HG02610 (cell line): ENCODE measurements around the gene SLC36A3.
"Not testable (repeated sequence)": the region's sequence is repeated elsewhere in the genome, so short reads cannot be mapped to it uniquely, and the experiment has no call there.

ENCODE experiments used
- ATAC-seq: cut with Tn5 transposase; IDR thresholded peaks from one replicate; pipeline ENCODE4 v1.9.1; 2021; ENCODE audit warnings: mild to moderate bottlenecking, moderate library complexity; ENCODE audit not compliant: unreplicated experiment

The SLC36A3 gene

GRCh38 chr5:151303666-151304065 is at the start of gene SLC36A3:
Gene SLC36A3, minus strand, starts transcription at chr5:151303766. Its CDS starts 412 bp downstream, at chr5:151303354.
- ATAC-seq: no peak

GRCh38 chr5:151351671-151352070 is 48.1 kb upstream of the SLC36A3 start:
- no peak for ATAC-seq

- ATAC-seq: no peak
These were observed 45.2 kb upstream of the SLC36A3 start for GRCh38 chr5:151348789-151349188.

GRCh38 chr5:151347369-151347768 is 43.8 kb upstream of the SLC36A3 start, which contains the start of gene SLC36A2:
Gene SLC36A2, minus strand, starts transcription at chr5:151347559. Its CDS starts 99 bp downstream, at chr5:151347460.
- ATAC-seq: no peak

- no peak for ATAC-seq
These were observed 42.4 kb upstream of the SLC36A3 start for GRCh38 chr5:151345808-151346478.

- no peak for ATAC-seq
These were observed 41.7 kb upstream of the SLC36A3 start for GRCh38 chr5:151345187-151345807.

- no peak for ATAC-seq
These were observed 40.5 kb upstream of the SLC36A3 start for GRCh38 chr5:151344088-151344487.

- ATAC-seq: no peak
These were observed 36.4 kb upstream of the SLC36A3 start for GRCh38 chr5:151340004-151340403.

GRCh38 chr5:151338734-151339133 is 35.2 kb upstream of the SLC36A3 start:
- ATAC-seq: no peak

- ATAC-seq: no peak
These were observed 29.3 kb upstream of the SLC36A3 start for GRCh38 chr5:151332857-151333256.

GRCh38 chr5:151328734-151329133 is 25.2 kb upstream of the SLC36A3 start:
- ATAC-seq: no peak

GRCh38 chr5:151327585-151327984 is 24.0 kb upstream of the SLC36A3 start:
- ATAC-seq: no peak

- no peak for ATAC-seq
These were observed 22.7 kb upstream of the SLC36A3 start for GRCh38 chr5:151326266-151326665.

GRCh38 chr5:151320481-151320880 is 16.9 kb upstream of the SLC36A3 start:
- ATAC-seq: no peak

- peak; percentile 73 for ATAC-seq
These were observed 15.5 kb upstream of the SLC36A3 start for GRCh38 chr5:151318850-151319732.

- ATAC-seq: no peak
These were observed 14.3 kb upstream of the SLC36A3 start for GRCh38 chr5:151317871-151318270.

- ATAC-seq: peak; percentile 64
These were observed 12.5 kb upstream of the SLC36A3 start for GRCh38 chr5:151315998-151316597.

- no peak for ATAC-seq
These were observed 9.8 kb upstream of the SLC36A3 start for GRCh38 chr5:151313357-151313756.

GRCh38 chr5:151312756-151313324 is 9.3 kb upstream of the SLC36A3 start:
- ATAC-seq: no peak

GRCh38 chr5:151310932-151311331 is 7.4 kb upstream of the SLC36A3 start:
- ATAC-seq: no peak

GRCh38 chr5:151309821-151310220 is 6.3 kb upstream of the SLC36A3 start:
- not testable (repeated sequence) for ATAC-seq
